SU-DHL-6 (cell line): Measurements from ENCODE around the gene PTCD1.

Source experiments
- EZH2phosphoT487 ChIP-seq: fragments of 200-600 bp; sonication (generic), shearing (Covaris generic); conservative IDR thresholded peaks from 2 replicates; pipeline ENCODE4 v1.6.1; 2018; ENCODE audit warnings: mild to moderate bottlenecking, antibody characterized with exemption, low read length, moderate library complexity, mixed read lengths
- TF ChIP-seq, protein P1 (sequence below): fragments of 200-600 bp; sonication (generic); IDR thresholded peaks from one replicate; pipeline ENCODE4 v1.5.1; 2017; ENCODE audit warnings: antibody characterized with exemption, mild to moderate bottlenecking, low read length, moderate library complexity; ENCODE audit not compliant: insufficient read depth, poor library complexity, severe bottlenecking

DNA sequence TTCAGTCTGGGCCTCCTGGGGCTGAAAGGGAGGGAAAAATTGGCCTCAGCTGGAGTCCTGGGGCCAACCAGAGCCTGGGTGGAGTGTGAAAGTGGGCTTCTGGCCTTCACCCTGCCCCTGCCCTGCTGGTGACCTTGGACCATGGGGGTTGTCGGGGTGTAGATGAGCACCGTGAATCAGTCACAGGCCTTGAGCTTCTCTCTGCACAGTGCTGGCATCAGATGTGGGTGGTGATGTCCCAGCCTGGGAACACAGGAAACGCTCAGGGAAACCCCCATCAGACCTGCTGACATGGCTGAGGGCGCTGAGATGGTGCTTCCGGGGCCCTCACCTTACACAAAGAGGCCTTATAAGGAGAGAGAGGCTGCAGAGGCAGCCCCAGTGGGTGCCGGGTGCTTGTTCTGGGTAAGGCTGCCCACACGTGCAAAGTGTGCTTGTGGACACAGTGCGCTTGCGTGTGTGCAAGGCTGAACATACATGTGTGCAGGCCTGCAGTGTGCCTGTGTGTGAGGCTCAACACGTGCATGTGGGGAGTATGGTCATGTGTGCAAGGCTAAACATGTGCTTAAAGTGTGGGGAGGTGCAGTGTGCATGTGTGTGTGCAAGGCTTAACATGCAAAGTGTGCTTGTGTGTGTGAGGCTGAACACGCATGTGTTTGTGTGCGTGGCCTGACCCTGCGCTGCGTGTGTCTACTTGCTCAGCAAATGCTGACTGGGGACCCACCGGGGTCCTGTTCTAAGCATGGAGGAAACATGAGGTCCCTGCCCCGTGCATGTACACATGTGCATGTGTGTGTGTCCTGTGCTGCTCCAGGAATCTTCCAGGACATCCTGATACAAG, 57.6 kb downstream of the PTCD1 start:
- TF ChIP-seq, protein P1, sequence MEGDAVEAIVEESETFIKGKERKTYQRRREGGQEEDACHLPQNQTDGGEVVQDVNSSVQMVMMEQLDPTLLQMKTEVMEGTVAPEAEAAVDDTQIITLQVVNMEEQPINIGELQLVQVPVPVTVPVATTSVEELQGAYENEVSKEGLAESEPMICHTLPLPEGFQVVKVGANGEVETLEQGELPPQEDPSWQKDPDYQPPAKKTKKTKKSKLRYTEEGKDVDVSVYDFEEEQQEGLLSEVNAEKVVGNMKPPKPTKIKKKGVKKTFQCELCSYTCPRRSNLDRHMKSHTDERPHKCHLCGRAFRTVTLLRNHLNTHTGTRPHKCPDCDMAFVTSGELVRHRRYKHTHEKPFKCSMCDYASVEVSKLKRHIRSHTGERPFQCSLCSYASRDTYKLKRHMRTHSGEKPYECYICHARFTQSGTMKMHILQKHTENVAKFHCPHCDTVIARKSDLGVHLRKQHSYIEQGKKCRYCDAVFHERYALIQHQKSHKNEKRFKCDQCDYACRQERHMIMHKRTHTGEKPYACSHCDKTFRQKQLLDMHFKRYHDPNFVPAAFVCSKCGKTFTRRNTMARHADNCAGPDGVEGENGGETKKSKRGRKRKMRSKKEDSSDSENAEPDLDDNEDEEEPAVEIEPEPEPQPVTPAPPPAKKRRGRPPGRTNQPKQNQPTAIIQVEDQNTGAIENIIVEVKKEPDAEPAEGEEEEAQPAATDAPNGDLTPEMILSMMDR, result no peak
- no peak for TF ChIP-seq EZH2phosphoT487
